ENCODE results near the gene NAP1L5. TPM values are rescaled to one million over a fixed set of nuclear protein-coding genes. Genes with fewer than 3 reads are reported as not detected.

Gene NAP1L5
- total RNA-seq, 1 experiment from 2014 or later: not detected

DNA sequence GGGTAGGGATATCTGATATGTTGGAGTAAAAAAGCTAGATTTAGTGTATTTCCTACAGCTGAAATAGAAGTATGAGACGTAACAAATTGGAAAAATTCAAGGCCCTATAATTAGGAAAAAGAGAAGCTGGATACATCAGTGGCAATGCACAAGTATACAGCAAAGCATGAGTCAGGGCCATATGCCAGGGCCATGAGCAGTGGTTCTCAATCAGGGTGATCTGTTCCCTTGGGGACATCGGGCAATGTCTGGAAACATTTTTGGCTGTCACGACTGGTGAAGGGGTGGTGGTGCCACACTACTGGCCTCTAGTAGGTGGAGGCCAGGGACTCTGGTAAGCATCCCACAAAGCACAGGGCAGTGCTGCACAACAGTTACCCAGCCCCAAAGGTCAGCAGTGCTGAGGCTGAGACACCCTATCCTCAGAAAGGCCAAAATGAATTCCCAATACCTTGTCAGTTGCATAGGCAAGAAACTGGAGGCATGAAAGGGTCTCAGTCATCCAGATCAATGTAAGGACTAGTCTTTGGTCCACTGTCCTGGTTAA is 36.8 kb upstream of the NAP1L5 start:
- H3K36me3 ChIP-seq (ENCODE audit: control insufficient read depth, insufficient read depth, low read length): peaks cover 2% of the 10 kb centered on the region
- H3K4me3 ChIP-seq (ENCODE audit: low read depth, low read length): no peak overlapping the region
- POLR2A ChIA-PET: no interaction called here
- BruUV-seq (replicated peaks): no TSS peak
- H3K36me3 Mint-ChIP-seq (ENCODE audit: insufficient read depth, unreplicated experiment): no peaks in the 10 kb centered on the region
- H3K4me1 ChIP-seq: peaks cover 9% of the 10 kb centered on the region
- no peaks in the 10 kb centered on the region for H3K9me3 Mint-ChIP-seq (ENCODE audit: unreplicated experiment)
- H3K27ac Mint-ChIP-seq (ENCODE audit: unreplicated experiment): no peak overlapping the region
- TF ChIP-seq, protein P1, sequence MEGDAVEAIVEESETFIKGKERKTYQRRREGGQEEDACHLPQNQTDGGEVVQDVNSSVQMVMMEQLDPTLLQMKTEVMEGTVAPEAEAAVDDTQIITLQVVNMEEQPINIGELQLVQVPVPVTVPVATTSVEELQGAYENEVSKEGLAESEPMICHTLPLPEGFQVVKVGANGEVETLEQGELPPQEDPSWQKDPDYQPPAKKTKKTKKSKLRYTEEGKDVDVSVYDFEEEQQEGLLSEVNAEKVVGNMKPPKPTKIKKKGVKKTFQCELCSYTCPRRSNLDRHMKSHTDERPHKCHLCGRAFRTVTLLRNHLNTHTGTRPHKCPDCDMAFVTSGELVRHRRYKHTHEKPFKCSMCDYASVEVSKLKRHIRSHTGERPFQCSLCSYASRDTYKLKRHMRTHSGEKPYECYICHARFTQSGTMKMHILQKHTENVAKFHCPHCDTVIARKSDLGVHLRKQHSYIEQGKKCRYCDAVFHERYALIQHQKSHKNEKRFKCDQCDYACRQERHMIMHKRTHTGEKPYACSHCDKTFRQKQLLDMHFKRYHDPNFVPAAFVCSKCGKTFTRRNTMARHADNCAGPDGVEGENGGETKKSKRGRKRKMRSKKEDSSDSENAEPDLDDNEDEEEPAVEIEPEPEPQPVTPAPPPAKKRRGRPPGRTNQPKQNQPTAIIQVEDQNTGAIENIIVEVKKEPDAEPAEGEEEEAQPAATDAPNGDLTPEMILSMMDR (IDR thresholded peaks at IDR 0.05; ENCODE audit: insufficient read depth in 1 of 2, low read depth in 1 of 2, low read length in 1 of 2, severe bottlenecking in 1 of 2, unreplicated experiment in 1 of 2): no peak
- H3K27me3 Mint-ChIP-seq (ENCODE audit: insufficient read depth, unreplicated experiment): no peaks in the 10 kb centered on the region
- intact Hi-C loops (cut with micrococcal nuclease; ENCODE audit: unreplicated experiment): no loop called here
- H3K4me1 Mint-ChIP-seq (ENCODE audit: low read depth, unreplicated experiment): peaks cover 10% of the 10 kb centered on the region
- no peak overlapping the region for H3K4me3 Mint-ChIP-seq (ENCODE audit: unreplicated experiment)
- no peak for DNase-seq
- CTCF ChIA-PET: no interaction called here
- H3K9me3 ChIP-seq: no peaks in the 10 kb centered on the region
- no peaks in the 10 kb centered on the region for H3K27me3 ChIP-seq (replicated peaks; ENCODE audit: control insufficient read depth, insufficient read depth, low read length)

DNA sequence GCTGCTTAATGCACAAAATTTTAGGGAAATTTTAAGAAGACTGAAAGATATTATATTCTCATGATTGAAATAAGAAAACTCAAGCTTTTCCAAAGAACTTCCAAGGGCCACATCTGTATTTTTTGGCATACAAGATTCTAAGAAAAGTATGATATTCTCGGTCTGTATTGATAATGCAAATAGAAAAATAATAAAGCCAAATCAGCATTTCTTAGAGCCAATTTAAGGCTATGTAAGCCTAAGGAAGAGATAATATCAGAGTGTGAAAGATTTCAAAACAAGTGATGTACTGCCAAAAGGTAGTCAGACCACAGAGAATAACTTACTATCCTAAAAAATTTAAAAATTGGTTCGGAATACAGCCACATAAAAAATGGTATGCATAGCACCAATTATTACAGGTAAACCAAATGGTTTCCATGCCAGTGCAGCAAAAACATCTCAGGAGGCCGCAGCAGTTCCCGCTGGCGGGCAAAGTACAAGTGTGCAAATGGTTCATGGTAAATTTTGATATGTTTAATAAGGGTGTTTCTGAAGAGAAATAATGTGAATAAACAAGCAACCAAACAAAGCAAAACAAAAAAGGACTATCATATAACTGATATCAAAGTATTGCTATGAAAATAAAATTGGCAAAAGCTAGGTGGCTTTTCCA is 35.2 kb upstream of the NAP1L5 start:
- peaks cover 7% of the 10 kb centered on the region for H3K4me1 Mint-ChIP-seq (ENCODE audit: low read depth, unreplicated experiment)
- H3K9me3 Mint-ChIP-seq (ENCODE audit: unreplicated experiment): no peaks in the 10 kb centered on the region
- TF ChIP-seq, protein P1 (IDR thresholded peaks at IDR 0.05; ENCODE audit: insufficient read depth in 1 of 2, low read depth in 1 of 2, low read length in 1 of 2, severe bottlenecking in 1 of 2, unreplicated experiment in 1 of 2): no peak
- no peaks in the 10 kb centered on the region; the same call in 1 of the 2 replicates for H3K4me1 ChIP-seq
- no peak overlapping the region for H3K4me3 ChIP-seq (ENCODE audit: low read depth, low read length)
- H3K4me3 Mint-ChIP-seq (ENCODE audit: unreplicated experiment): no peak overlapping the region
- BruUV-seq (replicated peaks): no TSS peak
- H3K9me3 ChIP-seq: no peaks in the 10 kb centered on the region
- CTCF ChIA-PET: no interaction called here
- no peak overlapping the region for H3K27ac Mint-ChIP-seq (ENCODE audit: unreplicated experiment)
- H3K36me3 Mint-ChIP-seq (ENCODE audit: insufficient read depth, unreplicated experiment): peaks cover under 1% of the 10 kb centered on the region
- no peaks in the 10 kb centered on the region for H3K27me3 Mint-ChIP-seq (ENCODE audit: insufficient read depth, unreplicated experiment)
- H3K36me3 ChIP-seq (ENCODE audit: control insufficient read depth, insufficient read depth, low read length): no peaks in the 10 kb centered on the region
- DNase-seq: no peak
- POLR2A ChIA-PET: no interaction called here
- H3K27me3 ChIP-seq (replicated peaks; ENCODE audit: control insufficient read depth, insufficient read depth, low read length): no peaks in the 10 kb centered on the region
- intact Hi-C loops (cut with micrococcal nuclease; ENCODE audit: unreplicated experiment): no loop called here

DNA sequence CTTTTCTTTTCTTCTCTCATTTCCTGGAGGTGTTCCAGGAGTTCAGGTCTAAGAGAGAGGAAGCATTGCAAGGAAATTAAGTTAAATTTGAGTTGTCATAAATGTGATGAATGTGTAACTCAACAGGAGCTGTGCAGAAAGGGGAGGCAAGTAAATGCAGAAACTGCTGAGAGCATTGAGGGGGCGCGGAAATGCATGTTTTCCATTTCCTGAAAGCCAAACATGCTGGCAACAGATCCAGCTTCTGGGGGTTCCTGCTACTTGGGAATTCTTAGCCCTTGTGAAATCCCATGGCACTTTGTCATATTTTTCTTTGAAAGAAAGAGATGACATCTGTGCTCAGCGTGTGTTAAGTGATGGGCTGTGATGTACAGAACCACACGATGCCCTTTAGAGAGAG is 33.8 kb upstream of the NAP1L5 start:
- Histone ChIP-seq H3K27me3 (replicated peaks; ENCODE audit: control insufficient read depth, insufficient read depth, low read length) (no peaks in the 10 kb centered on the region), H3K9me3 (no peaks in the 10 kb centered on the region), H3K4me1 (no peaks in the 10 kb centered on the region; the same call in 1 of the 2 replicates), H3K4me3 (ENCODE audit: low read depth, low read length) (no peak overlapping the region), H3K36me3 (ENCODE audit: control insufficient read depth, insufficient read depth, low read length) (no peaks in the 10 kb centered on the region)
- intact Hi-C loops (cut with micrococcal nuclease; ENCODE audit: unreplicated experiment): no loop called here
- Mint-ChIP-seq H3K4me1 (ENCODE audit: low read depth, unreplicated experiment) (no peaks in the 10 kb centered on the region), H3K36me3 (ENCODE audit: insufficient read depth, unreplicated experiment) (peaks cover 7% of the 10 kb centered on the region), H3K27me3 (ENCODE audit: insufficient read depth, unreplicated experiment) (no peaks in the 10 kb centered on the region), H3K4me3 (ENCODE audit: unreplicated experiment) (no peak overlapping the region), H3K27ac (ENCODE audit: unreplicated experiment) (no peak overlapping the region), H3K9me3 (ENCODE audit: unreplicated experiment) (no peaks in the 10 kb centered on the region)
- CTCF ChIA-PET: no interaction called here
- TF ChIP-seq, protein P1 (IDR thresholded peaks at IDR 0.05; ENCODE audit: insufficient read depth in 1 of 2, low read depth in 1 of 2, low read length in 1 of 2, severe bottlenecking in 1 of 2, unreplicated experiment in 1 of 2): no peak
- POLR2A ChIA-PET: no interaction called here
- no TSS peak for BruUV-seq (replicated peaks)
- DNase-seq: no peak

All from Caco-2 (cell line).